A172 (cell line): ENCODE data around the gene MMP14. TPM values are rescaled to one million over a fixed set of nuclear protein-coding genes. Genes with fewer than 3 reads are reported as not detected.
"Not testable (repeated sequence)": the region's sequence is repeated elsewhere in the genome, so short reads cannot be mapped to it uniquely, and the experiment has no call there.

Experiments
- DNase-seq: peaks from one replicate; pipeline ENCODE4 v3.0.0-alpha.2; 2015; ENCODE audit warnings: low spot score
- total RNA-seq: library from RNA; depleted of rRNA; stranded (reverse); fragments of >200 nt; shearing (Covaris generic); gene quantifications from 2 replicates; pipeline ENCODE4 v1.2.3, GENCODE V29; 2014; rRNA removed

MMP14 gene
- total RNA-seq, result 82.4 and 92.9 TPM in 2 replicates

DNA sequence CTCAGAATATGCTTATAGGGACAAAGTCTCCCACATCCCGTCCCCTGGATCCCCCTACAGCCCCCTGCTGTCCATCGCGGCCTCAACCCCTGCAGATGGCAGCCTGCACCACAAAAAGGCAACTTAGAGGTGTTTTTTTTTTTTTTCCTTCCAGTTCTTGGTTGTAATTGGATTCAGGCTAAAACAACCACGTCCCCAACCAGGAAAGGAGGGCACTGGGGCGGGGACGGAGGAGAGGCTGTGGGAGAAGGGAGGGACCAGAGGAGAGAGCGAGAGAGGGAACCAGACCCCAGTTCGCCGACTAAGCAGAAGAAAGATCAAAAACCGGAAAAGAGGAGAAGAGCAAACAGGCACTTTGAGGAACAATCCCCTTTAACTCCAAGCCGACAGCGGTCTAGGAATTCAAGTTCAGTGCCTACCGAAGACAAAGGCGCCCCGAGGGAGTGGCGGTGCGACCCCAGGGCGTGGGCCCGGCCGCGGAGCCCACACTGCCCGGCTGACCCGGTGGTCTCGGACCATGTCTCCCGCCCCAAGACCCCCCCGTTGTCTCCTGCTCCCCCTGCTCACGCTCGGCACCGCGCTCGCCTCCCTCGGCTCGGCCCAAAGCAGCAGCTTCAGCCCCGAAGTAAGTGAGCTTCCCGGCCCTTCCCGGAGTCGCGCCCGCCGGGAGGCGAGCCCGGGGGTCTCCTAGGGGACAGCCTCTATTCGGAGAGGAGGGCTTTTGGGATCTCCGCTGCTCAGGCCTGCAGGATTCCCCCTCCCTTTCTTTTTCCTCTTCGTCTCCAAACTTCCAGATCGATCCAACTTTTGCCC is at the start of gene MMP14:
Gene MMP14 (plus strand): TSS at position 285 of the 813 bp plus-strand sequence. CDS start 233 bp downstream, at position 518.
- DNase-seq, result no peak

DNA sequence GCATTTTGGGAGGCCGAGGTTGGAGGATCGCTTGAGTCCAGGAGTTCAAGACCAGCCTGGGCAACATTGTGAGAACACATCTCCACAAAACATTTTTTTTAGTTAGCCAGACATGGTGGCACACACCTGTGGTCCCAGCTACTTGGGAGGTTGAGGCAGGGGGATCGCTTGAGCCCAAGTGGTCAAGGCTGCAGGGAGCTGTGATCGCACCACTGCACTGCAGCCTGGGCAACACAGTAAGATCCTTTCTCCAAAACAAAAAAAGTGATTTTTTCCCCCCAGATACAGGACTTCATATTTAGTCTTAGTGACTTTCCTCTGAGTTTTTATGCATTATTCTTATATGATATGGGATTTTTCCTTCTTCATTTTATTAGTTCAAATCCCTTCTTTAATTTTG is 49.7 kb upstream of the MMP14 start:
- DNase-seq, result no peak

DNA sequence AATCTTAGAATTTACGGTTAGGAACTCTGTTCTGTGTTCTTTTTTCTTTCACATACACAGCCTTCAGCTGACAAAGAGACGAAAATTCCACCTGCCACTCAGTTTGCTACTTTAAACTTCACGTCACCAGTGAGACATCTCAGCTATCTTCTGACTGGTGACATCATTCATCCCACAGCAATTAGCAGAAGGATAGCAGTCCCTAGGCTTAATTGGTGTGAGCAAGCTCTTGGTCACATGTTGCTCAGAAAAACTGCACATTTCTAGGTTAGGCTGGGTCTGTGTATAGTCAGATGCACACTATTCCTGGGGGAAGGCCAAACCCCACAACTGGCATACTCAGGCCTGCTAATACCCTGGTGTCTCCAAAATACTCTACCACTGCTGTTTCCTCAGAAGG is 45.1 kb upstream of the MMP14 start:
- DNase-seq, result peak; percentile 78

DNA sequence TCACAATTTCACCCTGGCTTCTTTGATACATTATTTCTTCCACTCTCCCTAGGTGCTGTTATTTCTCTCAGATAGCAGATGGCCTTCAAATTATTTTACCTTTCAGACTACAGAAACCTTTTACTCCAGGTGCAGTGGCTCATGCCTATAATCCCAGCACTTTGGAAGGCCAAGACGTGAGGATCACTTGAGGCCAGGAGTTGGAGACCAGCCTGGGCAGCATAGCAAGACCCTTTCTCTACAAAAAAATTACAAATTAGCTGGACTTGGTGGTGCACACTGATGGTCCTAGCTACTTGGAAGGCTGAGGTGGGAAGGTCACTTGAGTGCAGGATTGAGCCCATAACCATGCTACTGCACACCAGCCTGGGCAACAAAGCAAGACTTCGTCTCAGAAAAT is 44.2 kb upstream of the MMP14 start:
- no peak for DNase-seq

DNA sequence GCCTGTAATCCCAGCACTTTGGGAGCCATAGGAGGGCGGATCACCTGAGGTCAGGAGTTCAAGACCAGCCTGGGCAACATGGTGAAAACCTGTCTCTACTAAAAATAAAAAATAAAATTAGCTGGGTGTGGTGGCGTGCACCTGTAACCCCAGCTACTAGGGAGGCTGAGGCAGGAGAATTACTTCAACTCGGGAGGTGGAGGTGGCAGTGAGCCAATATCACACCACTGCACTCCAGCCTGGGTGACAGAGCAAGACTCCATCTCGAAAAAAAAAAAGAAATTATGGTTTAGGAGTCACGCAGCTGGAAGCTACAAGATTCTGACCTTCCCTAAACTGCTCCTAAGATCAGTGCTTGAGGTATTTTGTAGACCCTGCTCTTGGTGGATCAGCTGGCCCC is 42.8 kb upstream of the MMP14 start:
- not testable (repeated sequence) for DNase-seq

DNA sequence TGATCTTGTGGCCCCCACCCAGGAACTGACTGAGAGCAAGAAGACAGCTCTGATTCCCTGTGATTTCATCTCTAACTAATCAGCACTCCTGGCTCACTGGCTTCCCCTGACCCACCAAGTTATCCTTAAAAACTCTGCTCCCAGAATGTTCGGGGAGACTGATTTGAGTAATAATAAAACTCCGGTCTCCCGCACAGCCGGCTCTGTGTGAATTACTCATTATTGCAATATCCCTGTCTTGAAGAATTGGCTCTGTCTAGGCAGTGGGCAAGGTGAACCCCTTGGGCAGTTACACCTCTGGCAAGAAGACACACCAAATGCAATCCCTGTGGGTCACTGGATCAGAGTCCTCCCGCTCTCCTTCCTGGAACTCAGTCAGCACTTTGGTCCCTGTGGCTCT is 42.4 kb upstream of the MMP14 start:
- no peak for DNase-seq

DNA sequence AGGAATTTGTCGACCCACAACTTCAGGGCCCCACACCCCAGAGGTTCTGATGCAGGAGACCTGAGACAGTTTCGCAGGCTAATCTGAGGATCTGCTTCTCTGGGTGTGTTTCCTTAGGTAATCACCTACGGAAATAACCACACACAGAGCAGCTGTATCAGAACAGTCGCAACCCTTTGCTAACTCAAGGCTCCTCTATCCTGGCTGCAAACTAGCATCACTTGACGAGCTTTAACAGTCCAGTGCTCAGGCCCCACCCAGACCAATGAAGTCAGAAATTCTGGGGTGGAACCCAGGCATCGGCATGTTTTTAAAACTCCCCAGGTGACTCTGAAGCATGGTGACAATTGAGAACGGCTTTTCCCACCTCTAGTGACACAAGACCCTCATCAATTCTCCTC is 41.8 kb upstream of the MMP14 start:
- DNase-seq, result no peak

DNA sequence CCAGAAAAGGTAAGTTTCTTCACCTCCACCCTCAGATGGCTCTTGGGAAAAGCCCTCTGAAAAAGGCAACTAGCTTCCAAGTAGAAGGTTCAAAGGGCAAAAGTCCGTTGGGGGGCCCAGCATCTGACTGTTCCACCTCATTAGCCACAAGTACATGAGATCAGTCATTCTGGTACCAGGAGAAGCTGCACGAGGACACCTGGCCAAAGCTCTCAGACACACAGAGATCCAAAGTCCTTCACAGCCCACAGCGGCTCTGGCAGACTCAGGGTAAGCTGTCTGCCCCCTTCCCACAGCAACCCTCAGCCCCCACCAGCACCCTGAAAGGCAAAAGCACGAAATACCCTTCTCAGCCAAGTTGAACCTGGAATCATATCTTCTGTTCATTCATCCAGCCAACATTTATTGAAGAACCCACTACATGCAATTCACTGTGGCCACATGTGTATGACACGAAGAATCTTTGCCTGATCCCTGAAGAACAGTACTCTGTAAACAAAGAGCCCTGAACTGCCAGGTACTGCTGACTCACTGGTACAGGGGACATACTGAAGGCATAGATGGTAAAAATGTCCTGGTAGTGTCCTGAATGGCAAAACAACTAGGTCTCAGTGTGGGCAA is 40.2 kb upstream of the MMP14 start:
- DNase-seq, result no peak

DNA sequence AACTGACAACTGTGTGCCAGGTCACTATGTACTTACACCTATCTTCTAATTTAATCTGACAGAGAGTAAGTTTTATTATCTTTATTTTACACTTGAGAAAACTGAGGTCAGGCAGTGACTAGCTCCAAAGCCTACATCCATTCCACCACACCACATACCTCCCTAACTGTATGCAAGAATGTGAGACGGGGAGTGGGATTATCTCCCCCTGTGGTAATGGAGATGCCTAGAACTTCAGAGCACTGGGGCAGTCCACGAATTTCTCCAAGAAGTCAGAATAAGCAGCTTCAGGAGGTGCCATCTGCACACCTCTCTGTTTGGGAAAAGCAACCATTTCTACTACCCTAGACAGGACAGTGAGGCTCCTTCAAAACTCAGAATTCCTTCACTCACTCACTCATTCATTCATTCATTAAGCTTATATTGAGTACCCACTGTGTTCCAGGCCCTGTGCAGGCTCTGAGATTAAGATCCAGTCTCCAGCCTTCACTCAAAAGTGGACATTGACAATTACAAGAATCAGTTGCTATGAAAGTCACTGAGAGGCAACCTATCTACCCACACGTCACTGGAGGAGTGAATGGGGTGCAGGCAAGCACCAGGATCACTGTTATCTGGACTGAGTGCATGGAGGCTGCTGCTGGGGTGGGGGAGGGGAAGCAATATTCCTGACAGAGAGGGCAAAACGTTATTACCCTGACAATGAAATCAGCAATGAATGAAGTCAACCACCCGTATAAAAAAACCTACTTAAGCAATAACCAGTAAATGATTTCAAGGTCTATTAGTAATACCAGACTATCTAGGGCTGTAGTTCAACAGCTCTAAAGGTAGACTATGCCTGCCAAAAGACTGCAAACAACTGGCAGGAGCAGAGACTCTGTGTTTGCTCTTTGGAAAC is 39.1 kb upstream of the MMP14 start:
- DNase-seq, result no peak

DNA sequence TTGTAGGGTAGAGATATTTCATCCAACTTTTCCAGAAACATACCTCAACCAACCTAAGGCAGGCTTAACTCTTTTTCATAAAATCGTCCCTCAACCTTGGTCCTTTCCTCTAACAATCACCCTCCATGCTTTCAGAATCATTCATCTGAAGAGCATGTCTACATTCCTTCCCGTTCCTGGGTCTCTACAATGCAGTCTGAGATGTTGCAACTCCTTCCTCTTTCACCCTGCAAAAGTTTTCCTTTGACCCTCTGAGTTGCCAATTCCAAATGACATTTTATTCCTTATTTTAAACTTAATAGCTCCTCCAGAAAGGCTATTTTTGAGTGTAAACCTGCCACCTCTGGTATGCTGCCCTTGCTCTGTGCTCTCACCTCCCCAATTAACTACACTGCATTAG is 37.9 kb upstream of the MMP14 start:
- DNase-seq, result no peak

DNA sequence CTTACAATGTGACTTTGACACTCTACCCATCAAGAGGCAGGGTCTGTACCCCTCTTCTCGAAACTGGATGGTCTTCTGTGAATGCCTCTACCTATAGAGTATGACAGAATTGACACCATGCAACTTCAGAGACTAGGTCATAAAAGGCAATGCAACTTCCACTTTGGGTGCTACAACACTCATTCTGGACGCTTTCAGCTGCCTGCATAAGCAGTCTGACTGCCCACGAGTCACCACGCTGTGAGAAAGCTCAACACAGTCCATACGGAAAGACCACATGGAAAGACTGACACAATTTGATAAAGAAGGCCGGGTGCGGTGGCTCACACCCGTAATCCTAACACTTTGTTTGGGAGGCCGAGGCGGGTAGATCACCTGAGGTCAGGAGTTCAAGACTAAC is 36.0 kb upstream of the MMP14 start:
- no peak for DNase-seq

DNA sequence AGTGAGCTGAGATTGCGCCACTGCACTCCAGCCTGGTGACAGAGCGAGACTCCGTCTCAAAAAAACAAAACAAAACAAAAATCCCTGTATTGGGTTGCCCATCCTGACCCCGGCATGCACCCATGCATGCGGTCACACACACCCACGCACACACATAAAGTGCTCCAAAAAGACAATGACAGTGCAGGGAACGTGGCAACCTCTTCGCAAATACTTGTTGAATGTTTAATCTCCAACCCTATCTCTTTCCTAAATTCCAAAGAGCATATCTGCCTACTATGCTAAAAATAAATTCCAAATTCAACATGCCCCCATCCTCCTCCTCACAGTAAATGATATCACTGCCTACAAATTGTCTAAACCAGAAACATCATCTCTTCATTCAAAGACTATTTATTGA is 34.7 kb upstream of the MMP14 start:
- no peak for DNase-seq

DNA sequence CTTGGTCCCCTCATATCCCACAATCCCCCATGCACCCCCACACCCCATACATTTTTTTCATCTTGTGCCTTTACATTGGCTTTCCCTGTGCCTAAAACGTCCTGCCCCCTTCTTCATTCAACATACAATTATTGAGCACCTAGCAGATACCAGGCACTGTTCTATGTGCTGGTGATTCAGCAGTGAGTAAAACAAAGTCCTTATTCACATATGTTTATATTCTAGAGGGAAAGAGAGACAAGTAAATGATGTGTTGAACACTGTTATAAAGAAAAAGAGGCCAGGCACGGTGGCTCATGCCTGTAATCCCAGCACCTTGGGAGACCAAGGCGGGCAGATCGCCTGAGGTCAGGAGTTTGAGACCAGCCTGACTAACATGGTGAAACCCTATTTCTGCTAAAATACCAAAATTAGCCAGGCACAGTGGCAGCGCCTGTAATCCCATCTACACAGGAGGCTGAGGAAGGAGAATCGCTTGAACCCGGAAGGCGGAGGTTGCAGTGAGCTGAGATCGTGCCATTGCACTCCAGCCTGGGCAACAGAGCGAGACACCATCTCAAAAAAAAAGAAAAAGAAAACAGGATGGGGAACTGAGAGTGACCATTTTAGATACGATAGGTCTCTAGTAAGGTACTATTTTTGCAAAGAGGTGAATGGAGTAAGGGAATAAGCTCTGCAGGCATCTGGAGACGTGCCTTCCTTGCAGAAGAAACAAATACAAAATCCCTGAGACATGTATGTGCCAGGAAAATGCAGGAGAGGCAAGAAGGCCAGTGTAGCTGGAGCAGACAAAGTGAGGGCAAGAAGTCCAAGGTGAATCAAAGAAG is 33.3 kb upstream of the MMP14 start:
- no peak for DNase-seq

DNA sequence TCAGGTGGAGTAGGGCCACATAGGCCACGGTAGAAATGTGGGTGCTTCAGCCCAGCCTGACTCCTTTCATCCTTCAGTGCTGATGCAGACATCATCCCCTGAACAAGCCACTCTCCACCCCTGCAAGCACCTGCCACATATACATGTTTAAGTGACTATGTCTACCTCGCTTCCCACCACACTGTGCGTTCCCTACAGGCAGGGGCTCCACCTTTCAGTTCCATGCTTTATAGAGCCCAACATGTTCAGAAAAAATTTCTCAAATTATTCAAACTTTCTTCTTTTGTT is 32.8 kb upstream of the MMP14 start:
- no peak for DNase-seq

DNA sequence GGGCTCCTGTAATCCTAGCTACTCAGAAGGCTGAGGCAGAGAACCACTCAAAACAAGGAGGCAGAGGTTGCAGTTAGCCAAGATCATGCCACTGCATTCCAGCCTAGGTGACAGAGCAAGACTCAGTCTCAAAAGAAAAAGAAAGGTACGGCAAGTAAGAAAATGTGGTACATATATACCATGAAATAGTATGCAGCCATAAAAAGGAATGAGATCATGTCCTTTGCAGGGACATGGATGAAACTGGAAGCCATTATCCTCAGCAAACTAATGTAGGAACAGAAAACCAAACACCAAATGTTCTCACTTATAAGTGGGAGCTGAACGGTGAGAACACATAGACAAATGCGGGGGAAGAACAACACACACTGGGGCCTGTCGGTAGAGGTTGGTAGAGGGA is 31.1 kb upstream of the MMP14 start:
- not testable (repeated sequence) for DNase-seq

DNA sequence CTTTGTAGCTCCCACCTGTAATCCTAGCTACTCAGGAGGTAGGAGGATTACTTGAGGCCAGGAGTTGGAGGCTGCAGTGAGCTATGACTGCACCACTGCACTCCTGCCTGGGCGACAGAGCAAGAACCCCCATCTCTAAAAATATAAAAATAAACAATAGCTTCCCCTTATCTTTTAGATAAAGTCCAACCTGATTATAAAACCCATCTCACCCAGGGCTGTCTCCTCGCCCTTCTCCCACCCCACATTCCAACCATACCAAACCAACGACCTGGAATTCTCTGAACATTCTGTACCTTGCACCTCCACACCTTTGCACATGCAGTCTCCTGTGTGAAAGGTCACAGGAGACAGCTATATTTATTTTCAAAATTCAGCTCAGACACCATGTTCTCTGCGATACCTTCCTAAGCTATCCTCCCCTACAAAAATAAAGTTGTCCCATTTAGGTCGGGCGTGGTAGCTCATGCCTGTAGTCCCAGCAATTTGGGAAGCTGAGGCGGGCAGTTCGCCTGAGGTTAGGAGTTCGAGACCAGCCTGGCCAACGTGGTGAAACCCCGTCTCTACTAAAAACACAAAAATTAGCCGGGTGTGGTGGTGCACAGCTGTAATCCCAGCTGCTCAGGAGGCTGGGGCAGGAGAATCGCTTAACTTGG is 28.8 kb upstream of the MMP14 start:
- no peak for DNase-seq

DNA sequence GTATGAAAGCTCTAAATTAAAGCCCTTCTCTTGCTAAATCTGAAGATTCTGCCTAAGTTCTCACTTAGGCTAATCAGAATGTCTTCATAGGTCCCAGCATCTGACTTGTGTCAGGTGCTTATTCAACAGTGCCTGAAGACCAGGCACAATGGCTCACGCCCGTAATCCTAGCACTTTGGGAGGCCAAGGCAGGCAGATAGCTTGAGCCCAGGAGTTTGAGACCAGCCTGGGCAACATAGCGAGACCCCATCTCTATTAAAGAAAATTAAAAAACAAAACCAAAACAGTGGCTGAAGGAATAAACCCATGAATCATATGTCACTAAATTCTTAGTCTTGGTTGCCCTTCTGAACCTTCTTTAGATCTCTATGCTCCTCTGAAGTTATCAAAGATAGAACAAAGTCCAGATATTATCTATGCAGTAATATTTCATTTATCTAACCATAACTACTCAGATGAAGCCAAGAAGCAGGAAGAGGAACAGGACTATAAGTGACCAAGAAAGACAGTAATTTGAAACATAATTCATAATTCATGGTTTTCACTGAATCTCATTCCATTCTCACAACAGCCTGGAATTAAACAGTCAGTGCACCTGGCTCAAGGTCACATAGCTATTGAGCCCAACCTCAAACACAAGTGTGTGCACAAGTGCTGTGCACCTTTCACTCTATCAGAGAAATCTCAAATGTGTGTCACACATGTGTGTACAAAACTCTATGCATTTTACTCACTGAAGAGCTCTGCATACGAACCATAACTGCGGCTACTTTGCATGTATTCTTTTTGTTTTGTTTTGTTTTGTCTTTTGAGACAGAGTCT is 27.8 kb upstream of the MMP14 start:
- DNase-seq, result no peak

DNA sequence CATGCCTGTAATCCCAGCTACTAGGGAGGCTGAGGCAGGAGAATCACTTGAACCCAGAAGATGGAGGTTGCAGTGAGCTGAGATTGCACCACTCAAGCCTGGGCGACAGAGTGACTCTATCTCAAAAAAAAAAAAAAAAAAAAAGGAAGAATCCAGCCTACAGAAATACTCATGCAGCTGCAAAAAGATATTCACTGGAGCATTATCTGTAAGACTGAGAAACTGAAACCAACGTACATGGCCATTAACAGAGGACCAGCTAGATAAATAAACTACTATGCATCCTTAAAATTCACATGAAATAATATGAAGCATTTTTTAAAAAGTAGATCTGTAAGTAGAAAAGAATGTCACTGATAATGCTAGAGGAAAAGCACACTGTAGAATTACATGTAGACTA is 24.7 kb upstream of the MMP14 start:
- DNase-seq, result no peak

DNA sequence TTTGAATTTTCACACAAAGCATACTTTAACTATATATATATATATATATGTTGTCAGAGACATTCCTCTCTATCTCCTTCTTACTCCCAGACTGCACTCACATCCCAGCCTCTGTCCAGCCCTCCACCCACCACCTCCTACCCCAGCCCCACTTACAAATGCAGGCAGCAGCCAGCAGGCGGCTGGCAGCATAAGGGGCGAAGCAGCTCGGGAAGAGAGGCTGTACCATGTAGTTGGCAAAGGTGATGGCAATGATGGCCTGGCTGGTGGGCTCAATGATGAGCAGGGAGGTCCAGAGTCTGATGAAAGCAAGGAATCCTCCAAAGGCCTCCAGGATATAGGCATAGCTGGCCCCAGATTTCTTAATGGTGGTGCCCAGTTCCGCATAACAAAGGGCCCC is 23.6 kb upstream of the MMP14 start:
- no peak for DNase-seq

DNA sequence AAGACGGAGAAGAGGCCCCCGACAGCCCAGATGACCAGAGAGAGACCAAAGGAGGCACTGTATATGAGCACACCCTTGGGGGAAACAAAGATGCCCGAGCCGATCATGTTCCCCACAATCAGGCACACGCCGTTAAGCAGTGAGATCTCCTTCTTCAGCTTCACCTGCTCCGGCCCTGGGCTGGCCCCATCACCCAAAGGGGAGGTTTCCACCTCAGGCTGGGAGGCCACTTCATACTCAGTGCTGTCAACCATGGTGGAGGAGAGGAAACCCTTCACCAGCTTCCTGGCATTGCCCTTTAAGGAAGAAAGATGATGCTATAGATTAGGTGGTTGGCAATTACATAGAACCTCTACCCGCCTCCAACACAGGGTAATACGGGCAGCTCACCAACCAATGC is 23.2 kb upstream of the MMP14 start:
- DNase-seq, result no peak
